Measurements from ENCODE around the gene USP5. TPM values are rescaled to one million over a fixed set of nuclear protein-coding genes. Genes with fewer than 3 reads are reported as not detected.
A peak's percentile ranks its signal among the peaks of the same experiment; 100 is the strongest.

The USP5 gene
- total RNA-seq, 4 donors from 2014 or later, result 50.6 to 60.0 (median 54.0) TPM

DNA sequence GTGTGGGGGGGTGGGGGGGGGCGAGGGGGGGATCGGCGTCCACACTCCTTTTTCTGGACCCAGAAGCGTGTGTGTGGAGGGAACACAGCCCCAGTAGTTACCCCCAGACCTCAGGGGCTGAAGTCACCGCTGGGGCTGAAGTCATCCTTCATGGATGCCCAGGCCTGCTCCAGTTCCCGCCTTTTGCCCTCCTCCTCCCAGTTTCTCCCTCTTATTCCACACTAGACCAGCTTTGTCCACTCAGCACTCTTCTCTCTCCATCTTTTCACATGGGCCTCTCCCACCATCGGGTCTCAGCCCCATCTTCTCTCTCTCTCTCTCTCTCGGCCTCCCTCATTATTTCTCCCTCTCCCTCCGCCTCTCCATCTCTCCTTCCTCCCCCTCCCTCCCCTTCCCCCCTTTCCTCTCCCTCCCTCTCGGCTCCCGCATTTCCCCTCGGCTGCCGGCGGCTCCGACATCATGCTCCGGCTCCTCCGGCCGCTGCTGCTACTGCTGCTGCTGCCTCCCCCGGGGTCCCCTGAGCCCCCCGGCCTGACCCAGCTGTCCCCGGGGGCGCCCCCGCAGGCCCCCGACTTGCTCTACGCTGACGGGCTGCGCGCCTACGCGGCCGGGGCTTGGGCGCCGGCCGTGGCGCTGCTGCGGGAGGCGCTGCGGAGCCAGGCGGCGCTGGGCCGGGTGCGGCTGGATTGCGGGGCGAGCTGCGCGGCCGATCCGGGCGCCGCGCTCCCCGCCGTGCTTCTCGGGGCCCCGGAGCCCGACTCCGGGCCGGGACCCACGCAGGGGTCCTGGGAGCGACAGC is 23.8 kb upstream of the USP5 start, which contains the start of gene P3H3:
Gene P3H3, plus strand, starts transcription at position 426 of the 799 bp plus-strand sequence. Its CDS starts 34 bp downstream, at position 460.
- Histone ChIP-seq H3K27ac (peak within 1 kb of the TSS; percentile 60 to 88 (median 74)), H3K36me3 (peaks cover 0 to 23% (median 0%) of the 10 kb centered on the region in 3 donors), H3K27me3 (peaks cover 0 to 72% (median 5%) of the 10 kb centered on the region in 4 donors), H3K4me1 (peaks cover 2 to 48% (median 11%) of the 10 kb centered on the region in 3 donors), H3K4me3 (peak within 1 kb of the TSS; percentile 54 to 95 (median 62)), H3K9me3 (no peaks in the 10 kb centered on the region)
- TF ChIP-seq, protein P1, sequence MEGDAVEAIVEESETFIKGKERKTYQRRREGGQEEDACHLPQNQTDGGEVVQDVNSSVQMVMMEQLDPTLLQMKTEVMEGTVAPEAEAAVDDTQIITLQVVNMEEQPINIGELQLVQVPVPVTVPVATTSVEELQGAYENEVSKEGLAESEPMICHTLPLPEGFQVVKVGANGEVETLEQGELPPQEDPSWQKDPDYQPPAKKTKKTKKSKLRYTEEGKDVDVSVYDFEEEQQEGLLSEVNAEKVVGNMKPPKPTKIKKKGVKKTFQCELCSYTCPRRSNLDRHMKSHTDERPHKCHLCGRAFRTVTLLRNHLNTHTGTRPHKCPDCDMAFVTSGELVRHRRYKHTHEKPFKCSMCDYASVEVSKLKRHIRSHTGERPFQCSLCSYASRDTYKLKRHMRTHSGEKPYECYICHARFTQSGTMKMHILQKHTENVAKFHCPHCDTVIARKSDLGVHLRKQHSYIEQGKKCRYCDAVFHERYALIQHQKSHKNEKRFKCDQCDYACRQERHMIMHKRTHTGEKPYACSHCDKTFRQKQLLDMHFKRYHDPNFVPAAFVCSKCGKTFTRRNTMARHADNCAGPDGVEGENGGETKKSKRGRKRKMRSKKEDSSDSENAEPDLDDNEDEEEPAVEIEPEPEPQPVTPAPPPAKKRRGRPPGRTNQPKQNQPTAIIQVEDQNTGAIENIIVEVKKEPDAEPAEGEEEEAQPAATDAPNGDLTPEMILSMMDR (IDR thresholded peaks at IDR 0.05), result peak in 2 of 6 experiments; percentile 5 to 14
- TF ChIP-seq POLR2A (IDR thresholded peaks at IDR 0.05), result no peak
- WGBS, 2 donors, result 2 to 5% methylated on average over 12 to 15 of the region's 60 CpGs
- intact Hi-C loops (cut with DNase I), result loop anchor here (5.0 kb wide), 1 partner anchor 91 kb away; no protein-coding TSS in a partner anchor
- DNase-seq, result no peak

DNA sequence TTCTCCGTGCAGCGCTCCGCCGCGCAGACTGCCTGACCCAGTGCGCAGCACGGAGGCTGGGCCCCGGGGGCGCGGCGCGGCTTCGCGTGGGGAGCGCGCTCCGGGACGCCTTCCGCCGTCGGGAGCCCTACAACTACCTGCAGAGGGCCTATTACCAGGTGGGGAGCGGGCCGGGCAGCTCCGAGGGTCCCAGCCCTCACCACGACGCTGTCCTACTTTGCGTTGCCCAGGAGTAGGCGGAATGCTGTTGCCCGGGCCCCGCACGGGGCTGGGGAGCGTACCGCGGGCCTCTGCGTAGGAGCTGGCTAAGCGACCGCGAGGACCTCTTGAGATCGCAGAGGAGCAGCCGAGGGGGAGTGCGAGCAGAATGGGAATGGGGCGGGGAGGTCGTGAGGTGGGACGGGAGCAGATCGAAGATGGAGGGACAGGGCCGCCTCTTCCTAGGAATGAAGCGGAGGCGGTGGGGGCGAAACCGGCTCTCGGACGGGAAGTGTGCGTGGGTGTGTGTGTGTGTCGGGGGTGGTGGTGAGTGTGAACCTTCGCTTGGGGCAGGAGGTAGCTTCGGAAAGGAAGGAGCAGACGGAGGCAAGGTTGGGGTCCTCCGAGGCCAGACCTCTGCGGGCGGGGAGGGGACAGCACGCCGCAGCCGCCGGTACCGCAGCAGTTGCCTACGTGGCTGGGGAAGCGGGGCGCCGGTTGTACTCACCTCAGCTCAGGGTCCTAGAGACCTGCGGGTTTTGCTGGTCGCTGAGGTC is 23.0 kb upstream of the USP5 start:
- 0% methylated on average over 24 to 26 of the region's 71 CpGs for WGBS, 2 donors
- peak in 1 of 4 donors; percentile 49 for TF ChIP-seq POLR2A (IDR thresholded peaks at IDR 0.05)
- TF ChIP-seq, protein P1 (IDR thresholded peaks at IDR 0.05), result no peak
- DNase-seq, result no peak
- Histone ChIP-seq H3K4me1 (peaks cover 2 to 48% (median 11%) of the 10 kb centered on the region in 3 donors), H3K27me3 (peaks cover 0 to 64% (median under 1%) of the 10 kb centered on the region in 4 donors), H3K4me3 (peak overlapping the region; percentile 54 to 95 (median 62)), H3K9me3 (no peaks in the 10 kb centered on the region), H3K36me3 (peaks cover 0 to 31% (median 0%) of the 10 kb centered on the region in 3 donors), H3K27ac (peak overlapping the region; percentile 60 to 88 (median 74))
- intact Hi-C loops (cut with DNase I), result loop anchor here (5.0 kb wide), 1 partner anchor 92 kb away; no protein-coding TSS in a partner anchor

DNA sequence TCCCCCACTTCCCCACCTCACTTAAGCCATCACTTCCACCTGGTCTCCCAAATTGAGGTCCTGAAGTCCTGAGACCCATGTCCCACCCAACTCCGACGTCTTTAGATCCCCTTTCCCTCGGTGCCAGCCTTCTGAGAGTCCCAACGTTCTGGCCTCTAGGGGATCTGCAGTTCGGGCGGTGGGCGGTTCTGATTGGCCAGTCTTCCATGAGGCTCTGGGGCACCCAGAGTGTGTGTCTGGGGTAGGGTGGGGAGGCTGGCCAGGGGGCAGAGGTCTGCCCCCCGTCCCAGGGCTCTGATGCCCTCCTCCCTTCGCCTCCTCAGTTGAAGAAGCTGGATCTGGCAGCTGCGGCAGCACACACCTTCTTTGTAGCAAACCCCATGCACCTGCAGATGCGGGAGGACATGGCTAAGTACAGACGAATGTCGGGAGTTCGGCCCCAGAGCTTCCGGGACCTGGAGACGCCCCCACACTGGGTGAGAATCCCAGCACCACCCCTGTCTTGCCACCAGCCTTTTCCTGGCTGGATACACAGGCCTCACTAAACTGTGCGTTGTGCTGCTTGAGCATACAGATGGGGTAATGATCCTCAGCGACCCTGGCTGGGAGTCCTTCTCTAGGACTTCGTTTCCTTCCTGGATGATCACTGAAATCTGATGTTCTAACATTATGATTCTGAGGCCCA is 22.3 kb upstream of the USP5 start:
- Histone ChIP-seq H3K36me3 (peaks cover 0 to 37% (median 0%) of the 10 kb centered on the region in 3 donors), H3K9me3 (no peaks in the 10 kb centered on the region), H3K27ac (peak overlapping the region; percentile 60 to 88 (median 74)), H3K27me3 (peaks cover 0 to 57% (median 0%) of the 10 kb centered on the region in 4 donors), H3K4me1 (peaks cover 2 to 48% (median 11%) of the 10 kb centered on the region in 3 donors), H3K4me3 (peak overlapping the region; percentile 54 to 95 (median 62))
- 72 to 96% methylated on average over 3 to 6 of the region's 19 CpGs for WGBS, 2 donors
- intact Hi-C loops (cut with DNase I), result loop anchor here (5.0 kb wide), 1 partner anchor 92 kb away; no protein-coding TSS in a partner anchor
- TF ChIP-seq, protein P1 (IDR thresholded peaks at IDR 0.05), result no peak
- no peak for TF ChIP-seq POLR2A (IDR thresholded peaks at IDR 0.05)
- DNase-seq, result no peak

DNA sequence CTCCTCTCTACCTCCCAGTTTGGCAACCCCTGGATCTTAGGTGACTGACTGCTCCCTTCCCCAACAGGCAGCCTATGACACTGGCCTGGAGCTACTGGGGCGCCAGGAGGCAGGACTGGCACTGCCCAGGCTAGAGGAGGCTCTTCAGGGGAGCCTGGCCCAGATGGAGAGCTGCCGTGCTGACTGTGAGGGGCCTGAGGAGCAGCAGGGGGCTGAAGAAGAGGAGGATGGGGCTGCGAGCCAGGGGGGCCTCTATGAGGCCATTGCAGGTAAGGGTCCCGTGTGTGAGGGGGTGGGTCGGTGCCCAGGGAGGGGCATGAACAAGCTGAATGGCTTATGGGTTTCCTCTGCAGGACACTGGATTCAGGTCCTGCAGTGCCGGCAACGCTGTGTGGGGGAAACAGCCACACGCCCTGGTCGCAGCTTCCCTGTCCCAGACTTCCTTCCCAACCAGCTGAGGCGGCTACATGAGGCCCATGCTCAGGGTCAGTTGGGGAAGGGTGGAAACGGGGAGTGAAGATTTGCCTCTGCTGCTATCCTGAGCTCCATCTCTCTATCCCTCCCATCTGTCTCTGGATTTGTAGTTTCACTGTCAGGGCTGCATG is 21.6 kb upstream of the USP5 start:
- Histone ChIP-seq H3K4me1 (peaks cover 2 to 43% (median 8%) of the 10 kb centered on the region in 3 donors), H3K27ac (no peak overlapping the region), H3K36me3 (peaks cover 0 to 37% (median 0%) of the 10 kb centered on the region in 3 donors), H3K27me3 (peaks cover 0 to 50% (median 0%) of the 10 kb centered on the region in 4 donors), H3K9me3 (no peaks in the 10 kb centered on the region), H3K4me3 (no peak overlapping the region)
- WGBS, 2 donors, result 73 to 84% methylated on average over 2 to 9 of the region's 11 CpGs
- intact Hi-C loops (cut with DNase I), result no loop called here
- TF ChIP-seq, protein P1 (IDR thresholded peaks at IDR 0.05), result no peak
- no peak for TF ChIP-seq POLR2A (IDR thresholded peaks at IDR 0.05)
- no peak for DNase-seq

Data from esophagus squamous epithelium (tissue), 5 donors.